Endothelial cell of umbilical vein (primary cell): ENCODE data around the gene CDC42EP5. TPM values are rescaled to one million over a fixed set of nuclear protein-coding genes. Genes with fewer than 3 reads are reported as not detected.

Source experiments
- BruUV-seq: library from RNA; stranded (reverse); fragments of 400-500 nt; replicated peaks from 2 replicates; lab custom pipeline; 2021; lab: Mats Ljungman, UMichigan
- CTCF ChIA-PET: fragments of 300-600, 350-600 bp; sonication (Branson Sonifier 250); formaldehyde crosslinking; loops from one replicate; lab custom pipeline; 2021; ENCODE audit warnings: antibody characterized with exemption, inconsistent platforms; lab: Charles Lee
- POLR2A ChIA-PET: fragments of 300-600, 350-600 bp; sonication (Branson Sonifier 250); formaldehyde crosslinking; loops from one replicate; lab custom pipeline; 2021; ENCODE audit warnings: antibody characterized with exemption, inconsistent platforms; lab: Charles Lee
- DNase-seq: peaks from one replicate; pipeline ENCODE4 v3.0.0-alpha.2; 2011; ENCODE audit warnings: low read depth, low spot score
- FAIRE-seq: peaks from 2 replicates; lab custom pipeline; 2011; peaks lifted over from hg19 to GRCh38; lab: Jason Lieb, UNC
- H2AFZ ChIP-seq: 2 replicates; pipeline ENCODE4 v1.6.0; 2012; ENCODE audit warnings: low read depth, low read length, control low read depth, inconsistent platforms
- H3K27ac ChIP-seq: 2 replicates; pipeline ENCODE4 v1.5.1; 2011; ENCODE audit warnings: low read depth, mild to moderate bottlenecking, control low read depth, low read length, moderate library complexity; ENCODE audit not compliant: insufficient read depth
- H3K27me3 ChIP-seq, 2 experiments: 2 replicates each; pipeline versions ENCODE4 v1.6.0 to v1.6.1; 2011; ENCODE audit warnings: low read length in 2 of 2, mixed read lengths in 1 of 2; ENCODE audit not compliant: control insufficient read depth in 2 of 2, insufficient read depth in 2 of 2
- H3K36me3 ChIP-seq, 2 experiments: 2 replicates in 1 of 2; 3 replicates in 1 of 2; pipeline ENCODE4 v1.5.1; 2011; ENCODE audit warnings: low read length in 2 of 2, mild to moderate bottlenecking in 1 of 2, moderate library complexity in 1 of 2; ENCODE audit not compliant: control insufficient read depth in 2 of 2, insufficient read depth in 2 of 2; ENCODE audit errors: extremely low read depth in 1 of 2
- H3K4me1 ChIP-seq: 3 replicates; pipeline ENCODE4 v1.5.1; 2011; ENCODE audit warnings: mild to moderate bottlenecking, low read length; ENCODE audit not compliant: control insufficient read depth, insufficient read depth; ENCODE audit errors: extremely low read depth
- H3K4me2 ChIP-seq: 2 replicates; pipeline ENCODE4 v1.6.1; 2011; ENCODE audit warnings: low read length, control low read depth, mixed read lengths; ENCODE audit not compliant: insufficient read depth
- H3K4me3 ChIP-seq, 3 experiments: fragments of 200-600 bp in 1 of 3; sonication (generic), shearing (Covaris generic) in 1 of 3; replicated peaks in 1 of 3; 2 replicates each; pipeline ENCODE4 v1.5.1; 2011 to 2016; ENCODE audit warnings: control low read depth in 3 of 3, low read length in 3 of 3, mild to moderate bottlenecking in 2 of 3, inconsistent platforms in 1 of 3, low read depth in 1 of 3, moderate library complexity in 1 of 3; ENCODE audit not compliant: insufficient read depth in 1 of 3
- H3K79me2 ChIP-seq: 2 replicates; pipeline ENCODE4 v1.6.0; 2012; ENCODE audit warnings: low read length, inconsistent platforms; ENCODE audit not compliant: control insufficient read depth, insufficient read depth
- H3K9ac ChIP-seq: replicated peaks from 2 replicates; pipeline ENCODE3; 2011; ENCODE audit warnings: low read length, control low read depth; ENCODE audit not compliant: insufficient read depth; ENCODE audit errors: extremely low read depth
- H3K9me1 ChIP-seq: replicated peaks from 3 replicates; pipeline ENCODE4 v1.6.0; 2011; ENCODE audit warnings: mild to moderate bottlenecking, low read length; ENCODE audit not compliant: control insufficient read depth, insufficient read depth; ENCODE audit errors: extremely low read depth
- H3K9me3 ChIP-seq: replicated peaks from 2 replicates; pipeline ENCODE4 v1.5.1; 2012; ENCODE audit warnings: low read length, inconsistent platforms; ENCODE audit not compliant: control insufficient read depth, insufficient read depth
- H4K20me1 ChIP-seq: replicated peaks from 2 replicates; pipeline ENCODE3; 2011; ENCODE audit warnings: mild to moderate bottlenecking, low read length; ENCODE audit not compliant: control insufficient read depth, insufficient read depth; ENCODE audit errors: extremely low read depth
- EZH2 ChIP-seq: IDR thresholded peaks from 2 replicates; pipeline ENCODE4 v1.6.1; 2012; ENCODE audit warnings: borderline replicate concordance, low read depth, mild to moderate bottlenecking, moderate library complexity, low read length, inconsistent platforms; ENCODE audit not compliant: severe bottlenecking
- GATA2 ChIP-seq: IDR thresholded peaks from 2 replicates; pipeline ENCODE4 v1.7.0; 2011; ENCODE audit warnings: low read depth, mild to moderate bottlenecking, moderate library complexity, mixed read lengths, low read length; ENCODE audit not compliant: insufficient read length, insufficient read depth
- JUN ChIP-seq: IDR thresholded peaks from 2 replicates; pipeline ENCODE4 v1.6.1; 2011; ENCODE audit warnings: borderline replicate concordance, low read depth; ENCODE audit not compliant: insufficient read length, insufficient read depth
- POLR2A ChIP-seq: IDR thresholded peaks from 2 replicates; pipeline ENCODE4 v1.6.1; 2012; ENCODE audit warnings: low read depth, mild to moderate bottlenecking, control low read depth, low read length
- POLR2AphosphoS5 ChIP-seq: IDR thresholded peaks from 2 replicates; pipeline ENCODE4 v1.6.1; 2012; ENCODE audit warnings: low read depth, mild to moderate bottlenecking, control low read depth, low read length, moderate library complexity; ENCODE audit not compliant: insufficient read depth
- dilution Hi-C: fragments of 300-500 bp; cut with MboI; formaldehyde crosslinking; loops from one replicate; pipeline ENCODE4 v1.15.0; 2019; ENCODE audit warnings: low sequenced_read_pairs; ENCODE audit not compliant: extremely low pct_ligation_motif_present
- intact Hi-C: fragments of 100-400 bp; cut with micrococcal nuclease; formaldehyde crosslinking; loops from one replicate; pipeline ENCODE4 v1.10.0; 2022
- polyA plus RNA-seq, 4 experiments: library from polyadenylated mRNA; depleted of rRNA in 3 of 4; stranded (reverse) in 3 of 4; unstranded in 1 of 4; fragments of >200 nt; gene quantifications; 2 replicates each; pipeline versions ENCODE4 v1.2.1 to v1.2.3, GENCODE V29; 2011 to 2012; ENCODE audit warnings: missing spikeins in 1 of 4
- total RNA-seq: library from RNA; stranded (reverse); gene quantifications from 2 replicates; pipeline ENCODE4 v1.2.3, GENCODE V29; 2021
- TF ChIP-seq, protein P1 (sequence below), 2 donors: IDR thresholded peaks; 1 replicate in 1 of 2; 2 replicates in 1 of 2; pipeline ENCODE4 v1.5.1; 2011; ENCODE audit warnings: low read length in 2 of 2, mild to moderate bottlenecking in 2 of 2, moderate library complexity in 2 of 2, control low read depth in 1 of 2, inconsistent platforms in 1 of 2, low read depth in 1 of 2; ENCODE audit not compliant: insufficient read depth in 1 of 2; ENCODE audit errors: extremely low read depth in 1 of 2

Gene CDC42EP5
- total and polyA plus RNA-seq, 2 donors (not counting 3 experiments of a cell fraction or from before 2014, with no cell fraction given): 37.3 to 85.5 TPM

DNA sequence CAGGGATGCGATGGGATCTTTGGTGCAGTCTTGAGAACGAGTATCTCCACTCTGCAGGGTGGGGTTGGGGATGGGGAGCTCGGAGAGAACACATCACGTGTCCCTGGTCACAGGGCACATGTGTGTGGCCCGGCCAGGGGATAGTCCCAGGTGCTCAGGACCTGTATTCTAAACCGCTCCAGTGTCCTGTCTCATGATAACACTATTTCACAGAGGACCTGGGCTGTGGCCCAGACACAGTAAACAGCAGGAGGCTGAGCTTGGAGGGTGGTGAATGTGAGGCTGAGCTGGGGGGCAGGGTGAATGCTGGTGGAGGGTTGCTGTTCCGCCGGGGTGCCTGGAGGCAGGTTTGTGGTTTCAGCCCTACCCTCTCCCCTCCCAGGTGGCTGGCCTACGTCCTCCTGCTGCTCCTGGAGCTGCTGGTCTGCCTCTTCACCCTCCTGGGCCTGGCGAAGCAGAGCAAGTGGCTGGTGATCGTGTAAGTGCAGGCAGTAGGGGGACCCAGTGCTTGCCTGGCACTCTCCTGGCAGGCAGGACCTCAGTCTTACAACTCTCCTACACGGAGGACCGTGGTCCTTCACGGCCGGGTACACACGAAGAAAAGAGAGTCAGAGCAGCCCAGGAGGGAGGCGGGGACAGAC lies 46.7 kb downstream of the CDC42EP5 start:
- no peak for FAIRE-seq
- POLR2A ChIA-PET: no interaction called here

More for the DNA sequence above, 46.7 kb downstream of the CDC42EP5 start:
- TF ChIP-seq, protein P1, sequence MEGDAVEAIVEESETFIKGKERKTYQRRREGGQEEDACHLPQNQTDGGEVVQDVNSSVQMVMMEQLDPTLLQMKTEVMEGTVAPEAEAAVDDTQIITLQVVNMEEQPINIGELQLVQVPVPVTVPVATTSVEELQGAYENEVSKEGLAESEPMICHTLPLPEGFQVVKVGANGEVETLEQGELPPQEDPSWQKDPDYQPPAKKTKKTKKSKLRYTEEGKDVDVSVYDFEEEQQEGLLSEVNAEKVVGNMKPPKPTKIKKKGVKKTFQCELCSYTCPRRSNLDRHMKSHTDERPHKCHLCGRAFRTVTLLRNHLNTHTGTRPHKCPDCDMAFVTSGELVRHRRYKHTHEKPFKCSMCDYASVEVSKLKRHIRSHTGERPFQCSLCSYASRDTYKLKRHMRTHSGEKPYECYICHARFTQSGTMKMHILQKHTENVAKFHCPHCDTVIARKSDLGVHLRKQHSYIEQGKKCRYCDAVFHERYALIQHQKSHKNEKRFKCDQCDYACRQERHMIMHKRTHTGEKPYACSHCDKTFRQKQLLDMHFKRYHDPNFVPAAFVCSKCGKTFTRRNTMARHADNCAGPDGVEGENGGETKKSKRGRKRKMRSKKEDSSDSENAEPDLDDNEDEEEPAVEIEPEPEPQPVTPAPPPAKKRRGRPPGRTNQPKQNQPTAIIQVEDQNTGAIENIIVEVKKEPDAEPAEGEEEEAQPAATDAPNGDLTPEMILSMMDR (IDR thresholded peaks at IDR 0.05; ENCODE audit: extremely low read depth in 1 of 2, insufficient read depth in 1 of 2, low read depth in 1 of 2, low read length in 2 of 2): no peak
- TF ChIP-seq POLR2AphosphoS5: no peak
- no peak for TF ChIP-seq EZH2
- no peak for TF ChIP-seq POLR2A
- no peak for TF ChIP-seq JUN
- TF ChIP-seq GATA2: no peak
- no peak overlapping the region for H2AFZ ChIP-seq
- no peaks in the 10 kb centered on the region for H3K36me3 ChIP-seq
- no peaks in the 10 kb centered on the region for H3K79me2 ChIP-seq
- intact Hi-C loops: no loop called here
- H3K4me2 ChIP-seq: no peak overlapping the region
- peaks cover 4 to 5% of the 10 kb centered on the region in 2 experiments for H3K27me3 ChIP-seq
- H3K27ac ChIP-seq: no peak overlapping the region
- H3K4me3 ChIP-seq: no peak overlapping the region
- DNase-seq: no peak
- H3K9me1 ChIP-seq: no peaks in the 10 kb centered on the region
- dilution Hi-C loops: no loop called here
- BruUV-seq: no TSS peak
- no peaks in the 10 kb centered on the region for H3K4me1 ChIP-seq
- H3K9ac ChIP-seq: no peak overlapping the region
- no peaks in the 10 kb centered on the region for H3K9me3 ChIP-seq
- CTCF ChIA-PET: no interaction called here
- H4K20me1 ChIP-seq: no peaks in the 10 kb centered on the region
